ACC112 (cell line): ENCODE data around the gene RBPJL.

ENCODE experiments used
- H2AFZ ChIP-seq: fragments of 200-600 bp; sonication (generic); one replicate; pipeline ENCODE4 v1.6.0; 2017; ENCODE audit warnings: antibody characterized with exemption, low read length; ENCODE audit not compliant: unreplicated experiment
- H3K27ac ChIP-seq: fragments of 200-600 bp; sonication (generic); 2 replicates; pipeline ENCODE4 v1.5.1; 2014; ENCODE audit warnings: low read depth, mild to moderate bottlenecking, antibody characterized with exemption, low read length, moderate library complexity
- H3K27me3 ChIP-seq: fragments of 200-600 bp; sonication (generic); 2 replicates; pipeline ENCODE4 v1.6.1; 2014; ENCODE audit warnings: mild to moderate bottlenecking, antibody characterized with exemption, low read length, moderate library complexity, mixed read lengths; ENCODE audit not compliant: insufficient read depth
- H3K36me3 ChIP-seq: fragments of 200-600 bp; sonication (generic); 2 replicates; pipeline ENCODE4 v1.6.1; 2016; ENCODE audit warnings: mild to moderate bottlenecking, antibody characterized with exemption, low read length, moderate library complexity, mixed read lengths; ENCODE audit not compliant: insufficient read depth
- H3K4me1 ChIP-seq: fragments of 200-600 bp; sonication (generic); one replicate; pipeline ENCODE4 v1.6.1; 2016; ENCODE audit warnings: low read length, mixed read lengths; ENCODE audit not compliant: insufficient read depth, unreplicated experiment, control insufficient read depth
- H3K4me3 ChIP-seq: fragments of 200-600 bp; sonication (generic); 2 replicates; pipeline ENCODE4 v1.5.1; 2014; ENCODE audit warnings: mild to moderate bottlenecking, low read depth, low read length
- H3K79me2 ChIP-seq: fragments of 200-600 bp; sonication (generic); one replicate; pipeline ENCODE4 v1.6.0; 2016; ENCODE audit warnings: low read length; ENCODE audit not compliant: control insufficient read depth, unreplicated experiment, insufficient read depth

RBPJL gene

DNA sequence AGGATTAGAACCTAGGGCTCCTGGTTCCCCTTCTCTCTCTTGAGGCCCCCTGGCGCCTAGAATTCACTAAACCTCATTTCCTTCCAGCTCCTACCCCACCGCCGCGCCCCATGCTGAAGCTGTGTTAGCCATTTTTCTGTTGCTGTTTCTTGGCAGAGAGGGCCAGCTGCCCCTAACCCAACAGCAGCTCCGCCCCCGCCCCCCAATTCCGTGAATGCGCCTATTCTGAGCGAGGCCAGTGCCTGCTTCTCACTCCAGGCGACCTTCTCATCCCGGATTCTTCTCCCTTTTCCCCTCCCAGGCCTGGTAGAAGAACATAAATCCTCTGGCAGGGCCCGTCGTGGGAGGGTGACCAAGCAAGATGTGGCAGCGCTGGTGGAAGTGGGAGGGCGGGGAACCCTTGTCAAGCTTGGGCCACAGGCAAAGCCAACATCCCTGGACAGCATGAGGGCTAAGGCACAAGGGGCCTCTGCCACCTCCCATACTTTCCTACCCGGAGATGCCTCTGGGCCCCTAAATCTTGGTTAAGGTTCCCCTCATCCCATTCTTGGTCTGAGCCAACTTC lies 518 bp downstream of the RBPJL start:
- no peak overlapping the region for H3K27ac ChIP-seq
- peaks cover 17% of the 10 kb centered on the region for H3K27me3 ChIP-seq
- H3K36me3 ChIP-seq, result no peaks in the 10 kb centered on the region
- peaks cover 3% of the 10 kb centered on the region for H3K4me1 ChIP-seq
- H3K79me2 ChIP-seq, result no peaks in the 10 kb centered on the region
- H2AFZ ChIP-seq, result no peak overlapping the region
- no peak overlapping the region for H3K4me3 ChIP-seq

DNA sequence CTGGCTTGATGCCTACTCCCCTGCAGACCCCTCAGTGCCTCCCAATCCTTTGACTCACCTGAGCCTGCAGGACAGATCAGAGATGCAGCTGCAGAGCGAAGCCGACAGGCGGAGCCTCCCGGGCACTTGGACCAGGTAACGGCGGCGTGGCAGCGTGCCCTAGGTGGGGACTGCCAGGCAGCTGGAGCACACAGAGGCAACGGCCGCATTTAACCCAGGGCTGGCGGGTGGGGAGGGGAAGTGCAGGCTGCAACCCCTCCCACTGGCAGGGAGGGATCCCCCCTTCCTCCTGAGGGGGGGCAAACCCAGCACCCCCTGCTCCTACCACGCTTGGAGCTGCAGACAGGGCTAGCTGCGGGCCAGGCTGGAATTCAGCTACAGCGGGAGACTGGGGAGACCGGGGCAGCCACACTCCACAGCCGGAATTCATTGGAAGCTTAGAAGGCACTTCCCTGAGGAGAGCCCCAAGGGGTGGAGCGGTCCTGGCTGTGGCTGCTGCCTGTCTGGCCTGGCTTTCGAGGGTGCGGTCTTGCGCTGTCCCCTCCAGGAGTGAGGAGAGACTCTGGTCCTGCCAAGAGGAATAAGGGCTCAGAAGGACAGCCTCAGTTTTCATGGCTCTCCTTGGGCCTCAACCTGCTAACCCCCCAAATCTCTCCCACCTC lies 1.6 kb downstream of the RBPJL start, which contains the start of gene MATN4:
MATN4 (minus strand) TSS at position 183 of the 662 bp plus-strand sequence. CDS start 2,717 bp downstream, outside the sequence.
- Histone ChIP-seq H3K27me3 (peaks cover 17% of the 10 kb centered on the region), H3K4me3 (no peak within 1 kb of the TSS), H2AFZ (no peak within 1 kb of the TSS), H3K27ac (no peak within 1 kb of the TSS), H3K79me2 (no peaks in the 10 kb centered on the region), H3K36me3 (no peaks in the 10 kb centered on the region), H3K4me1 (peaks cover 3% of the 10 kb centered on the region)

DNA sequence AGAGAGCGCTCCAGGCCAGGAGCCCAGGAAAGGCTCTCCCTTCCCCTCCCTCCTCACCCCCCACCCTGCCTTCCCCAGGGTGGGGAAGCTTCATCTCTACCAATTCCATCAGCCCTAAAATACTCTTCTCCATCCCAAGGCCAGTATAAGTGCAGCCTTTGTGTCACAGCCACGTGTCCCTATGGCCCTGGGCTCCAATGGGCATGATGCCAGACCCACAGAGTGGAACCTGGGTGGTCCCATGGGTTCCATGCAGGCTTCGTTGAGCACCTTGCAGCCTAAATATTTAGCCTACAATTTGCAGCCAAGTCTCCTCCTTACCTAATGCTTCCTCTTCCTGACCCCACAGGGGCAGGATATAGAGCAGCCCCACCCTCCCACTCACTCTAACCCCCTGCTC lies 2.4 kb downstream of the RBPJL start:
- no peaks in the 10 kb centered on the region for H3K4me1 ChIP-seq
- no peaks in the 10 kb centered on the region for H3K36me3 ChIP-seq

DNA sequence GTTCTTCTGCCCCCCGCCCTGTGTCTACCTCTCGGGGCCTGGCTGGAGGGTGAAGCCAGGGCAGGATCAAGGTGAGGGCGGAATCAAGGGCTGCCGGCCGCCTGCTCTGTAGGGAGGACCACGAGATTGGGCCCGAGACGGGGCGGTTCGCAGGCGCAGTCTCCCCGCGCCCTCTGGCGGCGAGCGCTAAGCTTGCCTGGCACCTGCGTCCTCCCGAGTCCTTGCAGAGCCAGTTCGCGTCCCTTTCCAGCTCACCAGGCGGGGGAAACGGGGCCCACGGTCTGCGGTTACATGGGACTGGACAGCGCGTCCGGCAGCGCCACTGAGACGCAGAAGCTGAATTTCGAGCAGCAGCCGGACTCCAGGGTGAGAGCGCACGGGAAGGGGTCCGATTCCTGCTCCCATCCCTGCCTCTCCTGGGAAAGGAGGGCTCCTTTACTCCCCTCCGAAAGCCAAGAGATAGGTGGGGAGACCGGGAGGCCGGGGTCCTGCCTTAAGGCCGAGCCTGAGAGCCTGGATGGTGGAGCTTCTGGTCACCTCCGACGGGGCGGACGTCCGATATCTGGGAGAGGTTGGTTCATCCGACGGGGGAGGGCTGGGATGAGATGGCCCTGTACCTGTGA lies 5.1 kb downstream of the RBPJL start:
- Histone ChIP-seq H3K4me1 (no peaks in the 10 kb centered on the region), H3K36me3 (no peaks in the 10 kb centered on the region), H3K79me2 (no peaks in the 10 kb centered on the region), H3K27ac (no peak overlapping the region), H3K4me3 (no peak overlapping the region), H3K27me3 (peaks cover 9% of the 10 kb centered on the region), H2AFZ (no peak overlapping the region)

More for the DNA sequence above, 2.4 kb downstream of the RBPJL start:
- Histone ChIP-seq H3K27ac (no peak overlapping the region), H3K79me2 (no peaks in the 10 kb centered on the region), H3K27me3 (peaks cover 12% of the 10 kb centered on the region), H2AFZ (no peak overlapping the region), H3K4me3 (no peak overlapping the region)

DNA sequence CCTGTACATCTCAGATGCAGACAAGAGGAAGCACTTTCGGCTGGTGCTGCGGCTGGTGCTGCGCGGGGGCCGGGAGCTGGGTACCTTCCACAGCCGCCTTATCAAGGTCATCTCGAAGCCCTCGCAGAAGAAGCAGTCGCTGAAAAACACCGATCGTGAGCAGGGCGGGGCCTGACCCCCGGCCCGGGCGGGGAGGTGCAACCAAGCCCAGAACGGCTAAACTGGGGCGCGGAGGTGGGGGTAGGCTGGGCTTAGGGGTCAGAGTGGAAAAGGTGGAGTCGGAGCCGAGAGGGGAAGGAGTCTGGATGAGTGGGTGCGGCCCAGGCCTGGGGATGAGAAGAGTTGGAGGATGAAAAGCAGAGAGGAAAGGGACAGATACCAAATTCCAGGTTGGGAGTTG lies 5.6 kb downstream of the RBPJL start:
- Histone ChIP-seq H3K36me3 (no peaks in the 10 kb centered on the region), H3K27ac (no peak overlapping the region), H3K4me1 (no peaks in the 10 kb centered on the region), H3K79me2 (no peaks in the 10 kb centered on the region), H2AFZ (no peak overlapping the region), H3K4me3 (no peak overlapping the region), H3K27me3 (peaks cover 14% of the 10 kb centered on the region)

DNA sequence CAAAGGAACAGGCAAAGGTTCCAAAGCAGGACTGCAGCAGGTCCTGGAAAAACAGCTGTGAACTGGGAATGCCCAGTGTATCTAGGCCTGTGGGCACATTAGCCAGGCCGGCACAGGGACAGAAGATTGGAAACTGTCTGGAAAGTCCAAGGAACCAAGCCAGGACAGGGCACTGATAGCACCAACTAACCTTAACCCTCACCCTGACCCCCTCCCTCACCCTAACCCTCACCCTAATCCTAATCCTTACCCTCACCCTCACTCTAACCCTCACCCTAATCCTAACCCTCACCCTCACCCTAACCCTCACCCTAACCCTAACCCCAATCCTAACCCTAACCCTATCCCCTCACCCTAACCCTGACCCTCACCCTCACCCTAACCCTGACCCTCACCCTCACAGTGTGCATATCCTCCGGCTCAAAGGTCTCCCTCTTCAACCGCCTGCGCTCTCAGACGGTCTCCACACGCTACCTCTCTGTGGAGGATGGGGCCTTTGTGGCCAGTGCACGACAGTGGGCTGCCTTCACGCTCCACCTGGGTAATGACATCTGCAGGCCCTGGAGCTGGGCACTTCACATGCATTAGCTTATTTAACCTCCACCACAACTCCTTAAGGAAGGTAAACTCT lies 6.5 kb downstream of the RBPJL start:
- Histone ChIP-seq H2AFZ (no peak overlapping the region), H3K27me3 (peaks cover 20% of the 10 kb centered on the region), H3K27ac (no peak overlapping the region), H3K36me3 (no peaks in the 10 kb centered on the region), H3K4me1 (no peaks in the 10 kb centered on the region), H3K79me2 (no peaks in the 10 kb centered on the region), H3K4me3 (no peak overlapping the region)

DNA sequence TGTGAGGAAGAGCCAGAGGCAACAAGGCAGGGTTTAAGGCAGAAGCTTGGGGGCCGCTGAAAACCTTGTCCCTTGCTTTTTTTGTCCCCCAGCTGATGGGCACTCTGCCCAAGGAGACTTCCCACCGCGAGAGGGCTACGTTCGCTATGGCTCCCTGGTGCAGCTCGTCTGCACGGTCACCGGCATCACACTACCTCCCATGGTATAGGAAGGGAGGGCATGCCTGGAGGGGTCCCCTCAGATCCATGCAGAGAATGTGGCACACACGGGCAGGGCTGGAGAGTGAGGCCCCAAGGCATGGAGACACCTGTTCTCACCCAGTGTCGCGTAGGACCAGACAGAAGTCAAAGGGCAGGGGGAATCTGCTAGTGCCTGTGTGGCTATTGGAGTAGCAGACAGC lies 7.3 kb downstream of the RBPJL start:
- Histone ChIP-seq H3K4me3 (no peak overlapping the region), H3K27me3 (peaks cover 20% of the 10 kb centered on the region), H3K27ac (no peak overlapping the region)

DNA sequence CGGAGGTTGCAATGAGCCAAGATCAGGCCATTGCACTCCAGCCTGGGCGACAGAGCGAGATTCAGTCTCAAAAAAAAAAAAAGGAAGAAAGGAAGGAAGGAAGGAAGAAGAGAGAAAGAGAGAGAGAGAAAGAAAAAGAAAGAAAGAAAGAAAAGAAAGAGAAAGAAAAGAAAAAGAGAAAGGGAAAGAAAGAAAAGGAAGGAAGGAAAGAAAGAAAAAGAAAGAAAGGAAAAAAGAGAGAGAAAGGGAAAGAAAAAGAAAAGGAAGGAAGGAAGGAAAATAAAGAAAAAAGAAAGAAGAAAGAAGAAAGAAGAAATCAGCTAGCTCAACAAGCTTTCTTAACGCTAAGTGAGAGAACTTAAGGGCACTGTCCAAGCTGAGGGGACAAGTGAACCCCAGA lies 9.0 kb downstream of the RBPJL start:
- no peak overlapping the region for H3K4me3 ChIP-seq
- H3K36me3 ChIP-seq, result no peaks in the 10 kb centered on the region
- H3K4me1 ChIP-seq, result peaks cover 2% of the 10 kb centered on the region
- H3K79me2 ChIP-seq, result no peaks in the 10 kb centered on the region
- H3K27ac ChIP-seq, result no peak overlapping the region
- H2AFZ ChIP-seq, result no peak overlapping the region
- peaks cover 20% of the 10 kb centered on the region for H3K27me3 ChIP-seq

More for the DNA sequence above, 7.3 kb downstream of the RBPJL start:
- no peaks in the 10 kb centered on the region for H3K36me3 ChIP-seq
- no peak overlapping the region for H2AFZ ChIP-seq
- no peaks in the 10 kb centered on the region for H3K4me1 ChIP-seq
- no peaks in the 10 kb centered on the region for H3K79me2 ChIP-seq

DNA sequence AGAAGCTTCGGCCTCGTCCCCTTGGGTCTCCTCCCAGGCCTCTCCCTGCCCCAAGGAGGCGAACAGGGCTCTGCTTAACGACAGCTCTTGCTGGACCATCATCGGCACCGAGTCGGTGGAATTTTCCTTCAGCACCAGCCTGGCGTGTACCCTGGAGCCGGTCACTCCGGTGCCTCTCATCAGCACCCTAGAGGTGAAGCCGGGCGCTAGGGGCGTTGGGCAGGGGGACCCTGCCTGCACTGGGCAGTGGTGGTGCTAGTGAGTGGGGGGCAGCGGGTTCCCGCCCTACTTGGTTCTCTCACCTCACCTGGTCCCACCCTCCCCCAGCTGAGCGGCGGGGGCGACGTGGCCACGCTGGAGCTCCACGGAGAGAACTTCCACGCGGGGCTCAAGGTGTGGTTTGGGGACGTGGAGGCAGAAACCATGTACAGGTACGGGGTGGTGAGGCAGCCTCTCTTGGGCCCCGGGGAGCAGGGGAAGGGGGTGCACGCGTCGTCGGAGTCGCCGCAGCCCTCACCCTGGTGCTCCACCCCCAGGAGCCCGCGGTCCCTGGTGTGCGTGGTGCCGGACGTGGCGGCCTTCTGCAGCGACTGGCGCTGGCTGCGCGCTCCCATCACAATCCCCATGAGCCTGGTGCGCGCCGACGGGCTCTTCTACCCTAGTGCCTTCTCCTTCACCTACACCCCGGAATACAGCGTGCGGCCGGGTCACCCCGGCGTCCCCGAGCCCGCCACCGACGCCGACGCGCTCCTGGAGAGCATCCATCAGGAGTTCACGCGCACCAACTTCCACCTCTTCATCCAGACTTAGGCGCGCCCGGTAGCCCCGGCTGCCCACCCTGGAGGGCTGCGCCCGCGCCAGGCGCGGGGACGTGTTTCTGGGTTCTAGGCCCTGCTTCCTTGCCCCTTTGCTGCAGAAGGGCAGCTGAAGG lies 9.8 kb downstream of the RBPJL start:
- no peak overlapping the region for H3K27ac ChIP-seq
- peaks cover 20% of the 10 kb centered on the region for H3K27me3 ChIP-seq
- H3K79me2 ChIP-seq, result no peaks in the 10 kb centered on the region
- no peaks in the 10 kb centered on the region for H3K36me3 ChIP-seq
- H3K4me1 ChIP-seq, result peaks cover 2% of the 10 kb centered on the region
- no peak overlapping the region for H2AFZ ChIP-seq
- H3K4me3 ChIP-seq, result no peak overlapping the region

DNA sequence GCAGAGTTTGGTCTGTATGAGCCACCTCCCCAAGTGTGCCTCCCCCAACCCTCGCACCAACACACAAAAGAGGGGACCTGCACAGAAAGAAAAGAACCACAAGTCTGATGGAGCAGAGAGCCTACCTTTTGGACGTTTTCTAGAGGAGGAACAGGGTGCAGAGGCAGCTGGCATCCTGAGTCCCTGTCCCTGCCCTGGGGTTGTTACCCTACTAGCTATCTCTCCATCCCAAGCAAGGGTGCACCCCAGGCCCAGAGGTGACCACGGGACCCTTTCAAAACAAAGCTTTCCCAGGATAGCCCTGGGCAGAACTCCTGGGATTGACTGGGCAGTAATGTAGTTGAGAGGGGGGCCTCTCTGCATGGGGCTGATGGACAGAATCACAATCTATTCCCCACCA lies 11.2 kb downstream of the RBPJL start:
- Histone ChIP-seq H3K27me3 (peaks cover 20% of the 10 kb centered on the region), H2AFZ (no peak overlapping the region), H3K4me1 (peaks cover 2% of the 10 kb centered on the region), H3K4me3 (no peak overlapping the region), H3K36me3 (no peaks in the 10 kb centered on the region), H3K27ac (no peak overlapping the region), H3K79me2 (no peaks in the 10 kb centered on the region)
